Epithelial cell of proximal tubule (primary cell): ENCODE measurements around the gene GSTCD. TPM values are rescaled to one million over a fixed set of nuclear protein-coding genes. Genes with fewer than 3 reads are reported as not detected.
"Not testable (repeated sequence)": the region's sequence is repeated elsewhere in the genome, so short reads cannot be mapped to it uniquely, and the experiment has no call there.

ENCODE experiments used
- DNase-seq: peaks from one replicate; pipeline ENCODE4 v3.0.0-alpha.2; 2011; ENCODE audit warnings: low read depth
- H3K4me3 ChIP-seq: 2 replicates; pipeline ENCODE4 v1.5.1; 2011; ENCODE audit warnings: low read depth, mild to moderate bottlenecking, low read length
- CTCF ChIP-seq: conservative IDR thresholded peaks from 2 replicates; pipeline ENCODE4 v1.5.1; 2012; ENCODE audit warnings: low read depth, mild to moderate bottlenecking, low read length
- total RNA-seq: library from RNA; depleted of rRNA; stranded (reverse); fragments of >200 nt; gene quantifications from 2 replicates; pipeline ENCODE4 v1.2.3, GENCODE V29; 2015

The GSTCD gene
- total RNA-seq, 1 donor from 2014 or later = 28.8 TPM

- no peak overlapping the region for H3K4me3 ChIP-seq
- TF ChIP-seq CTCF = no peak
- DNase-seq = no peak
These were observed 142.6 kb downstream of the GSTCD start for GRCh38 chr4:105851196-105851595.

GRCh38 chr4:105852230-105852629 lies 143.6 kb downstream of the GSTCD start:
- not testable (repeated sequence) for H3K4me3 ChIP-seq, DNase-seq

- TF ChIP-seq CTCF = no peak
- no peak for DNase-seq
- H3K4me3 ChIP-seq = no peak overlapping the region
These were observed 150.0 kb downstream of the GSTCD start for GRCh38 chr4:105858466-105859040.

- peak; percentile 12 for DNase-seq
- no peak for TF ChIP-seq CTCF
- no peak overlapping the region for H3K4me3 ChIP-seq
These were observed 150.6 kb downstream of the GSTCD start for GRCh38 chr4:105859233-105859632.

- DNase-seq = no peak
- TF ChIP-seq CTCF = no peak
- no peak overlapping the region for H3K4me3 ChIP-seq
These were observed 162.4 kb downstream of the GSTCD start for GRCh38 chr4:105870963-105871362.

GRCh38 chr4:105871997-105872396 lies 163.4 kb downstream of the GSTCD start:
- no peak for DNase-seq
- no peak for TF ChIP-seq CTCF
- no peak overlapping the region for H3K4me3 ChIP-seq

- TF ChIP-seq CTCF = no peak
- no peak for DNase-seq
- H3K4me3 ChIP-seq = no peak overlapping the region
These were observed 166.6 kb downstream of the GSTCD start for GRCh38 chr4:105875233-105875632.
